ENCODE data around the gene SPATA45. TPM values are rescaled to one million over a fixed set of nuclear protein-coding genes. Genes with fewer than 3 reads are reported as not detected.

SPATA45 gene
- total and polyA plus RNA-seq, 2 of the 4 experiments (the other 2 are of a cell fraction) = not detected

DNA sequence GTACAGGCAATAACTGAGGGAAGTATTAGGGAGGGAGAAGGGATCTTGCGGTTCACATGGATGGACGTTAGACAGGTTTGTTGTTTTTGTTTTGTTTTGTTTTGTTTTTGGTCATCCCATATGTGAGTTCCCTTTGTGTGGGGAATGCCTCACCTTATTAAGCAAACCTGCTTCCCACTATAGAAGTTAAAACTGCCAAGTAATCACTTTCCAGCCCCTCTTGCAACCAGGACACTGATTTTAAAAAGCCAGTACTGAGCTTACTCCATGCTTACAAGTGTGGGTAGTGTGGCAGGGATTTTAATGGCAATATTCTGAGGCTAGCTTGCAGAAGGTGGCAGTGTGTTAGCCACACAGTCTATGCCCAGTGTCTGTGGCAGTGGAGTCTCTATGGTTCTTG lies 26.5 kb downstream of the SPATA45 start:
- no peak overlapping the region for H3K56ac ChIP-seq (ENCODE audit: extremely low read depth, insufficient read depth, low read length)
- no peak overlapping the region for H2BK120ac ChIP-seq (ENCODE audit: low read depth, low read length)
- no peak overlapping the region for H3K27ac ChIP-seq (ENCODE audit: insufficient read depth, low read length)
- no peak overlapping the region for H2AK9ac ChIP-seq (replicated peaks; ENCODE audit: low read depth, low read length, poor library complexity)
- no peak overlapping the region for H2BK5ac ChIP-seq (ENCODE audit: low read depth, low read length, poor library complexity, severe bottlenecking)
- H3K18ac ChIP-seq (ENCODE audit: low read depth, low read length) = no peak overlapping the region
- H3K4me2 ChIP-seq (ENCODE audit: low read depth, low read length) = no peak overlapping the region
- no peak overlapping the region for H4K8ac ChIP-seq (ENCODE audit: low read depth in 2 of 2, low read length in 2 of 2)
- no peak for ATAC-seq (ENCODE audit: low read depth)
- peaks cover 16% of the 10 kb centered on the region for H3K9me3 ChIP-seq (ENCODE audit: control insufficient read depth, insufficient read depth, low read length)
- CTCF ChIA-PET = no interaction called here
- no peak overlapping the region for H2AK5ac ChIP-seq (ENCODE audit: low read depth, low read length)
- H3K4ac ChIP-seq (ENCODE audit: low read depth, low read length) = no peak overlapping the region
- no peaks in the 10 kb centered on the region for H3K9me1 ChIP-seq (ENCODE audit: insufficient read depth, low read length)
- TF ChIP-seq MAZ (IDR thresholded peaks at IDR 0.05; ENCODE audit: borderline replicate concordance, low read depth, low read length) = no peak
- TF ChIP-seq MAFK (IDR thresholded peaks at IDR 0.05; ENCODE audit: low read depth, low read length) = peak; percentile 75
- no peak overlapping the region for H3K4me3 ChIP-seq (ENCODE audit: insufficient read depth, low read depth, low read length)
- in situ Hi-C loops (cut with MboI; ENCODE audit: low sequenced_read_pairs) = no loop called here
- POLR2A ChIA-PET (ENCODE audit: unreplicated experiment) = no interaction called here
- no peak overlapping the region for H3K9ac ChIP-seq (ENCODE audit: low read depth, low read length)
- no peak overlapping the region for H4K5ac ChIP-seq (ENCODE audit: low read depth, low read length)
- no peak overlapping the region for H2BK20ac ChIP-seq (ENCODE audit: low read depth, low read length)
- no peaks in the 10 kb centered on the region for H3K4me1 ChIP-seq (ENCODE audit: control insufficient read depth, insufficient read depth, low read length)
- H3K23ac ChIP-seq (ENCODE audit: low read depth, low read length) = no peak overlapping the region
- H2AFZ ChIP-seq (replicated peaks; ENCODE audit: low read length, poor library complexity) = no peak overlapping the region
- intact Hi-C loops (cut with micrococcal nuclease) = loop anchor here (5.0 kb wide), 1 partner anchor 36 kb away; the partner anchor contains the start of gene FLVCR1
- no TSS peak for BruUV-seq (replicated peaks)
- no peak overlapping the region for H2BK15ac ChIP-seq (ENCODE audit: low read depth, low read length)
- no peak overlapping the region for H3K14ac ChIP-seq (replicated peaks; ENCODE audit: low read depth, low read length)
- no peak overlapping the region for H4K91ac ChIP-seq (ENCODE audit: insufficient read depth, low read depth, low read length)
- dilution Hi-C loops (cut with HindIII; ENCODE audit: low sequenced_read_pairs, unreplicated experiment) = no loop called here
- H4K20me1 ChIP-seq (ENCODE audit: insufficient read depth, low read length) = no peaks in the 10 kb centered on the region
- H3K36me3 ChIP-seq (ENCODE audit: control insufficient read depth, insufficient read depth, low read length) = no peaks in the 10 kb centered on the region
- H3K27me3 ChIP-seq (ENCODE audit: control insufficient read depth, insufficient read depth, low read length) = no peaks in the 10 kb centered on the region
- WGBS, 2 experiments (ENCODE audit: extremely low coverage in 2 of 2, insufficient read length in 1 of 2) = no CpG with 5 or more reads among the region's 2 CpGs
- DNase-seq = no peak
- H3K79me1 ChIP-seq (ENCODE audit: low read depth in 1 of 2, low read length in 2 of 2) = no peaks in the 10 kb centered on the region

Data from IMR-90 (cell line).